Gastroesophageal sphincter (tissue), 4 donors: Measurements from ENCODE around the gene FAN1. TPM values are rescaled to one million over a fixed set of nuclear protein-coding genes. Genes with fewer than 3 reads are reported as not detected.

Experiments used
- ATAC-seq: fragments of 150-250 bp; one replicate; pipeline ENCODE4 v1.9.1; 2016; ENCODE audit warnings: mild to moderate bottlenecking, moderate library complexity
- H3K27ac ChIP-seq, 4 donors: fragments of 200-600 bp; sonication (generic) in 3 of 4; 1 replicate in 3 of 4; 2 replicates in 1 of 4; pipeline ENCODE4 v1.5.1; 2016 to 2019
- H3K27me3 ChIP-seq: fragments of 200-600 bp; sonication (generic); one replicate; pipeline ENCODE4 v1.5.1; 2019
- H3K36me3 ChIP-seq, 2 donors: fragments of 200-600 bp; sonication (generic); one replicate each; pipeline ENCODE4 v1.5.1; 2019; ENCODE audit warnings: control low read depth in 1 of 2
- H3K4me1 ChIP-seq, 3 donors: fragments of 200-600 bp; sonication (generic); 1 replicate in 2 of 3; 2 replicates in 1 of 3; pipeline ENCODE4 v1.5.1; 2016 to 2019; ENCODE audit warnings: control low read depth in 2 of 3
- H3K4me3 ChIP-seq, 2 donors: fragments of 200-600 bp; sonication (generic); one replicate each; pipeline ENCODE4 v1.5.1; 2019; ENCODE audit warnings: mild to moderate bottlenecking in 1 of 2, moderate library complexity in 1 of 2
- H3K9me3 ChIP-seq, 3 donors: fragments of 200-600 bp; sonication (generic); one replicate each; pipeline ENCODE4 v1.5.1; 2017 to 2019; ENCODE audit warnings: control low read depth in 2 of 3
- CTCF ChIP-seq, 4 experiments: fragments of 200-600 bp in 2 of 4; fragments of 450-650 bp in 2 of 4; sonication (generic) in 1 of 4; IDR thresholded peaks; one replicate each; pipeline ENCODE4 v1.5.1; 2017 to 2019; ENCODE audit warnings: antibody characterized with exemption in 4 of 4, mild to moderate bottlenecking in 2 of 4, moderate library complexity in 2 of 4
- EP300 ChIP-seq: sonication (generic); formaldehyde crosslinking; IDR thresholded peaks from one replicate; pipeline ENCODE4 v1.6.1; 2017; ENCODE audit warnings: antibody characterized with exemption, mild to moderate bottlenecking
- POLR2A ChIP-seq, 2 donors: fragments of 450-650 bp; IDR thresholded peaks; one replicate each; pipeline ENCODE4 v1.6.1; 2017; ENCODE audit warnings: antibody characterized with exemption in 2 of 2, mild to moderate bottlenecking in 2 of 2, moderate library complexity in 1 of 2
- POLR2AphosphoS5 ChIP-seq: sonication (generic); formaldehyde crosslinking; IDR thresholded peaks from one replicate; pipeline ENCODE4 v1.6.1; 2017; ENCODE audit warnings: antibody characterized with exemption
- WGBS, 2 donors: methylation state at CpG; one replicate each; pipeline ENCODE4 v1.1.5; 2018; ENCODE audit warnings: low coverage in 1 of 2; 5-methylcytosine and 5-hydroxymethylcytosine counted together
- total RNA-seq, 4 donors: library from RNA; depleted of rRNA; stranded (reverse); fragments of >200 nt; gene quantifications; one replicate each; pipeline ENCODE4 v1.1.0, GENCODE V29; 2016

Gene FAN1
- total RNA-seq, 4 donors from 2014 or later, result 16.8 to 23.0 (median 22.1) TPM

- WGBS, 2 donors, result 91 to 95% methylated on average over 4 to 5 of the region's 5 CpGs
- Histone ChIP-seq H3K27me3 (no peaks in the 10 kb centered on the region), H3K36me3 (peaks cover 0 to 18% of the 10 kb centered on the region in 2 donors), H3K9me3 (no peaks in the 10 kb centered on the region), H3K27ac (no peak overlapping the region), H3K4me3 (peak overlapping the region in 1 of 2 donors; percentile 61), H3K4me1 (peaks cover 0 to 39% (median 6%) of the 10 kb centered on the region in 3 donors)
- TF ChIP-seq POLR2A (IDR thresholded peaks at IDR 0.05), result no peak
- no peak for TF ChIP-seq EP300
- no peak for TF ChIP-seq CTCF (IDR thresholded peaks at IDR 0.05)
- TF ChIP-seq POLR2AphosphoS5, result no peak
- no peak for ATAC-seq
Measured at GRCh38 chr15:30904812-30905211, 1.1 kb downstream of the FAN1 start.

GRCh38 chr15:30905821-30906220 is 2.1 kb downstream of the FAN1 start:
- Histone ChIP-seq H3K27ac (no peak overlapping the region), H3K9me3 (no peaks in the 10 kb centered on the region), H3K4me1 (peaks cover 0 to 39% (median 6%) of the 10 kb centered on the region in 3 donors), H3K27me3 (no peaks in the 10 kb centered on the region), H3K36me3 (peaks cover 0 to 27% of the 10 kb centered on the region in 2 donors), H3K4me3 (no peak overlapping the region)
- no peak for ATAC-seq
- TF ChIP-seq CTCF (IDR thresholded peaks at IDR 0.05), result no peak
- TF ChIP-seq EP300, result no peak
- no peak for TF ChIP-seq POLR2AphosphoS5
- no peak for TF ChIP-seq POLR2A (IDR thresholded peaks at IDR 0.05)
- 77 to 87% methylated on average over 4 to 5 of the region's 5 CpGs for WGBS, 2 donors

GRCh38 chr15:30906366-30906765 is 2.7 kb downstream of the FAN1 start:
- peaks cover 0 to 39% (median 6%) of the 10 kb centered on the region in 3 donors for H3K4me1 ChIP-seq
- H3K27ac ChIP-seq, result no peak overlapping the region
- no peak for ATAC-seq
- no peak for TF ChIP-seq POLR2A (IDR thresholded peaks at IDR 0.05)
- no peak for TF ChIP-seq POLR2AphosphoS5
- TF ChIP-seq CTCF (IDR thresholded peaks at IDR 0.05), result no peak
- no peak for TF ChIP-seq EP300
- H3K27me3 ChIP-seq, result no peaks in the 10 kb centered on the region
- no peaks in the 10 kb centered on the region for H3K9me3 ChIP-seq
- 72 to 77% methylated on average over 3 to 4 of the region's 4 CpGs for WGBS, 2 donors
- peaks cover 0 to 32% of the 10 kb centered on the region in 2 donors for H3K36me3 ChIP-seq
- no peak overlapping the region for H3K4me3 ChIP-seq

GRCh38 chr15:30913761-30914160 is 10.0 kb downstream of the FAN1 start:
- WGBS, 2 donors, result 92 to 100% methylated on average over 9 of the region's 9 CpGs

More at GRCh38 chr15:30913761-30914160, 10.0 kb downstream of the FAN1 start:
- peaks cover 0 to 96% of the 10 kb centered on the region in 2 donors for H3K36me3 ChIP-seq
- no peak overlapping the region for H3K27ac ChIP-seq
- no peaks in the 10 kb centered on the region for H3K4me1 ChIP-seq
- no peak overlapping the region for H3K4me3 ChIP-seq
- H3K27me3 ChIP-seq, result no peaks in the 10 kb centered on the region
- TF ChIP-seq POLR2A (IDR thresholded peaks at IDR 0.05) (no peak), CTCF (IDR thresholded peaks at IDR 0.05) (no peak)
- H3K9me3 ChIP-seq, result no peaks in the 10 kb centered on the region
- no peak for ATAC-seq
